Endothelial cell (in vitro differentiated cells): ENCODE data around the gene HASPIN. TPM values are rescaled to one million over a fixed set of nuclear protein-coding genes. Genes with fewer than 3 reads are reported as not detected.

Source experiments
- DNase-seq: peaks from one replicate; pipeline ENCODE4 v3.0.0; 2021; ENCODE audit warnings: low spot score
- H3K27ac Mint-ChIP-seq: one replicate; pipeline ENCODE4 v1.8.0; 2021; ENCODE audit warnings: mixed read lengths, inconsistent platforms; ENCODE audit not compliant: unreplicated experiment
- H3K27me3 Mint-ChIP-seq: one replicate; pipeline ENCODE4 v1.8.0; 2021; ENCODE audit warnings: mild to moderate bottlenecking, moderate library complexity, mixed read lengths, inconsistent platforms; ENCODE audit not compliant: unreplicated experiment
- H3K36me3 Mint-ChIP-seq: one replicate; pipeline ENCODE4 v1.8.0; 2021; ENCODE audit warnings: mild to moderate bottlenecking, low read depth, mixed read lengths, inconsistent platforms; ENCODE audit not compliant: unreplicated experiment
- H3K4me1 Mint-ChIP-seq: one replicate; pipeline ENCODE4 v1.8.0; 2021; ENCODE audit warnings: mild to moderate bottlenecking, mixed read lengths, inconsistent platforms; ENCODE audit not compliant: unreplicated experiment
- H3K4me3 Mint-ChIP-seq: one replicate; pipeline ENCODE4 v1.8.0; 2021; ENCODE audit warnings: mild to moderate bottlenecking, mixed read lengths, inconsistent platforms; ENCODE audit not compliant: unreplicated experiment
- H3K9me3 Mint-ChIP-seq: one replicate; pipeline ENCODE4 v1.8.0; 2021; ENCODE audit warnings: mixed read lengths, inconsistent platforms; ENCODE audit not compliant: unreplicated experiment
- total RNA-seq: library from RNA; stranded (reverse); fragmentation: NEBNext Ultra II Directional; extraction: Animal tissue kit (Norgen Biotek cat#: 25700); gene quantifications from one replicate; pipeline ENCODE4 v1.2.1, GENCODE V29; 2021; ENCODE audit not compliant: unreplicated experiment
- TF ChIP-seq, protein P1 (sequence below): fragments of 200-600 bp; sonication (generic); IDR thresholded peaks from one replicate; pipeline ENCODE4 v1.5.0; 2021; ENCODE audit warnings: antibody characterized with exemption; ENCODE audit not compliant: unreplicated experiment

The HASPIN gene
- total RNA-seq, 1 donor from 2014 or later: 5.2 TPM

DNA sequence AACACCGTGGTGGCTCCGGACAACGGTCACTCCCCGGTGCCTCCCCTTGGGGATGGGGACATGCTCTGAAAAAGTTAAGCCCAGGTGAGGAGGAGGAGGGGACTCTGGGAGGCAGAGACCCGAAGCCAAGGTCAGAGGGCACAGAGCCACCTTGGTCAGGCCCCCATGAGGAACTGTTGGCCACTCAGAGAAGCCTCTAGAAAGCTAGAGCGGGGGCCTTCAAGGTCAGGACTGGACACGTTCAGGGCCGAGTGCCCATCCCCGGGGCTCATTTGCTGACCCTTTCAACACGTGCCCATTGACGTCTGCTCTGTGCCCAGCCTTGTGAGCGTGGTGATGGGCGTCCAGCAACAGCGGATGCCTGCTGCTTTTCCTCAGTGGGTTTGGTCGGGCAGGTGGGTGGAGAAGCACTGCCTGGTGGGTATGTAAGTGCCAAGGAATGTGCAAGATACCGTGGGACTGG lies 38.2 kb downstream of the HASPIN start:
- Mint-ChIP-seq H3K4me3 (no peak overlapping the region), H3K27me3 (peaks cover 2% of the 10 kb centered on the region), H3K9me3 (no peaks in the 10 kb centered on the region), H3K27ac (no peak overlapping the region), H3K36me3 (peaks cover 8% of the 10 kb centered on the region), H3K4me1 (no peaks in the 10 kb centered on the region)
- TF ChIP-seq, protein P1, sequence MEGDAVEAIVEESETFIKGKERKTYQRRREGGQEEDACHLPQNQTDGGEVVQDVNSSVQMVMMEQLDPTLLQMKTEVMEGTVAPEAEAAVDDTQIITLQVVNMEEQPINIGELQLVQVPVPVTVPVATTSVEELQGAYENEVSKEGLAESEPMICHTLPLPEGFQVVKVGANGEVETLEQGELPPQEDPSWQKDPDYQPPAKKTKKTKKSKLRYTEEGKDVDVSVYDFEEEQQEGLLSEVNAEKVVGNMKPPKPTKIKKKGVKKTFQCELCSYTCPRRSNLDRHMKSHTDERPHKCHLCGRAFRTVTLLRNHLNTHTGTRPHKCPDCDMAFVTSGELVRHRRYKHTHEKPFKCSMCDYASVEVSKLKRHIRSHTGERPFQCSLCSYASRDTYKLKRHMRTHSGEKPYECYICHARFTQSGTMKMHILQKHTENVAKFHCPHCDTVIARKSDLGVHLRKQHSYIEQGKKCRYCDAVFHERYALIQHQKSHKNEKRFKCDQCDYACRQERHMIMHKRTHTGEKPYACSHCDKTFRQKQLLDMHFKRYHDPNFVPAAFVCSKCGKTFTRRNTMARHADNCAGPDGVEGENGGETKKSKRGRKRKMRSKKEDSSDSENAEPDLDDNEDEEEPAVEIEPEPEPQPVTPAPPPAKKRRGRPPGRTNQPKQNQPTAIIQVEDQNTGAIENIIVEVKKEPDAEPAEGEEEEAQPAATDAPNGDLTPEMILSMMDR: no peak
- DNase-seq: no peak

DNA sequence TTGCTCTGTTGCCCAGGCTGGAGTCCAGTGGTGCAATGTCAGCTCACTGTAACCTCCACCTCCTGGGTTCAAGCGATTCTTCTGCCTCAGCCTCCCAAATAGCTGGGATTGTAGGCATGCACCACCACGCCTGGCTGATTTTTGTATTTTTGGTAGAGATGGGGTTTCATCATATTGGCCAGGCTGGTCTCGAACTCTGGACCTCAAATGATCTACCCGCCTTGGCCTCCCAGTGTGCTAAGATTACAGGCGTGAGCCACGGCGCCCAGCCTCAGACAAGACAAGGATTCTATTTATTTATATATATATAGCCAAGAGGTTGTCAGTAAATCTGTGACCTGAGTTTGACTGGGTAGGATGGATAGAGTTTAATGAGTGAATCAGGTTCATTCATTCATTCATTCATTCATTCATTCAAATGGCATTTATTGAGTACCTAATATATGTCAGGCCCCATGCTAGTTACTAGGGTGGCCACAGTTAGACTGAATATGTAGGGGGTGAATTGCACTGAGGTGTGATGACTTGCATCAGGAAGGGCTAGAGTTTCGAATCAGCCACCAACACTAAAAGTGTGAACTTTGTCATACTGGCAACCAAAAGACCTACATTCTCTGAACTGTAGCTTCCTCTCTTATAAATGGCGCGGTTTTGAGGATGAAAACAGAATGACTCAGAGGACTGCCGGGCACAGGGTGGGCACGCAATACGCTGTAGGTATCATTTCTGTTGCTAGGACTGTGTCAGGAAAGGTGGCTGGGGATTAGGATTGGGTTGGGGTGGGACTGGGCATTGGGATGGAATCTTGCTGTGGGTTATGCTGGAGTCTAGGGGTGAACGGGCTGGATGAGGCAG lies 39.4 kb downstream of the HASPIN start:
- H3K27me3 Mint-ChIP-seq: no peaks in the 10 kb centered on the region
- no peak overlapping the region for H3K27ac Mint-ChIP-seq
- H3K36me3 Mint-ChIP-seq: peaks cover 8% of the 10 kb centered on the region
- TF ChIP-seq, protein P1: no peak
- no peak overlapping the region for H3K4me3 Mint-ChIP-seq
- no peak for DNase-seq
- no peaks in the 10 kb centered on the region for H3K9me3 Mint-ChIP-seq
- no peaks in the 10 kb centered on the region for H3K4me1 Mint-ChIP-seq

DNA sequence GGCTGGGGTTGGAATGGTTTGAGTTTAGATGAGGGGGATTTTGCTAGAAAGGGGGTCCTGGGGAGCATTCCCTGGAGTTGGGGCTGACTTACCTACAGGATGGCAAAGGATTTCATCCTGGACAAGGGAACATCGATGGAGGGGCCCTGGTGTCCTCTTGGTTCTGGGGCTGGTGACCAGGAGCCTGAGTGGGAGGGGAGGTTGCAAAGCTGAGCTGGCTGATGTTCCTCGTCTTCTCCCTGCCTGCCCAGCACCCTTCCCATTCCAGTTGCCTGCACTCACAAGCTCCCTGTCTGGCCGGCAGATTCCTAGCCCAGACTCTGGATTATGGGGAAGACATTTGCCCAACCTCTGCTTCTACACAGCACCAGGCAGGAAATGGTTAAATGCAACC lies 40.1 kb downstream of the HASPIN start:
- Mint-ChIP-seq H3K27me3 (no peaks in the 10 kb centered on the region), H3K4me1 (peaks cover 3% of the 10 kb centered on the region), H3K4me3 (no peak overlapping the region), H3K36me3 (peaks cover 12% of the 10 kb centered on the region), H3K27ac (no peak overlapping the region), H3K9me3 (no peaks in the 10 kb centered on the region)
- TF ChIP-seq, protein P1: no peak
- no peak for DNase-seq

DNA sequence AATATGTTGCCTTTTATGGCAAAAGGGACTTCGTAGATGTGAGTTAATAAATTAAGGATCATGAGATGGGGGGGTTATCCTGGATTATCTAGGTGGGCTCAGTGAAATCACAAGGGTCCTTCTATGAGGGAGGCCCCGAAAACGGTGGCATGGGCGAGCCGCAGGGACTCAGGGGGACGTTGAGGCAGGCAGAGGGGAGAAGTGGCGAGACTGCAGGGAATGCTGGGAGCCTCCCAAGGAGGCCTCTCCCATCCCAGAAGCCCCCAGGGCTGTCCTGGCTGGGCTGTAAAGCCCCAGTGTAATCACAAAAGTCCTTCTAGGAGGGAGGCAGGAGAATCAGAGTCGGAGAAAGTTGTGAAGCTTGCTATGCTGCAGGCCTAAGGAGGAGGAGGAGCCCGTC lies 42.3 kb downstream of the HASPIN start:
- H3K4me3 Mint-ChIP-seq: no peak overlapping the region
- no peak overlapping the region for H3K27ac Mint-ChIP-seq
- DNase-seq: no peak
- H3K9me3 Mint-ChIP-seq: no peaks in the 10 kb centered on the region
- TF ChIP-seq, protein P1: no peak
- H3K27me3 Mint-ChIP-seq: no peaks in the 10 kb centered on the region
- H3K4me1 Mint-ChIP-seq: peaks cover 6% of the 10 kb centered on the region
- H3K36me3 Mint-ChIP-seq: peaks cover 6% of the 10 kb centered on the region

DNA sequence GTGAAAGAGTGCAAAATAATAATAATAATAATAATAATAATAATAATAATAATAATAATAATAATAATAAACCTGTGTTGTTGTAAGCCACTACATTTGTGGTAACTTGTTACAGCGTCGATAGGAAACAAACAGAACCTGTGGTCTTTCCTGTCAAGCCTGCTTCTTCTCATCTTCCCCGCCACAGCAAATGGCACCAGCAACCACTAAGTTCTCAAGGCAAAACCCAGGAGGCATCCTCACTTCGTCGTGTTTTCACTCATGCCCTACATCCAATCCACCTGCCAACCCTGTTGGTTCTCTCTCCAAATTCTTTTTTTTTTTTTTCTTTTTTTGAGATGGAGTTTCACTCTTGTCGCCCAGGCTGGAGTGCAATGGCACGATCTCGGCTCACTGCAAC lies 43.1 kb downstream of the HASPIN start:
- Mint-ChIP-seq H3K4me1 (peaks cover 6% of the 10 kb centered on the region), H3K9me3 (no peaks in the 10 kb centered on the region), H3K27me3 (peaks cover under 1% of the 10 kb centered on the region), H3K36me3 (peaks cover 6% of the 10 kb centered on the region), H3K27ac (no peak overlapping the region), H3K4me3 (no peak overlapping the region)
- TF ChIP-seq, protein P1: no peak
- DNase-seq: no peak
